Sigmoid colon (tissue), 7 donors: ENCODE results near the gene SMC1B. TPM values are rescaled to one million over a fixed set of nuclear protein-coding genes. Genes with fewer than 3 reads are reported as not detected.
"Not testable (repeated sequence)": the region's sequence is repeated elsewhere in the genome, so short reads cannot be mapped to it uniquely, and the experiment has no call there.

Source experiments
- DNase-seq: peaks from one replicate; pipeline ENCODE4 v3.0.0-alpha.2; 2019
- H3K27ac ChIP-seq, 4 donors: fragments of 200-600 bp; sonication (generic); one replicate each; pipeline ENCODE4 v1.5.1; 2016 to 2019; ENCODE audit warnings: mild to moderate bottlenecking in 1 of 4
- H3K27me3 ChIP-seq, 3 donors: fragments of 200-600 bp; sonication (generic); one replicate each; pipeline ENCODE4 v1.5.1; 2019; ENCODE audit warnings: mild to moderate bottlenecking in 1 of 3
- H3K36me3 ChIP-seq, 4 donors: fragments of 200-600 bp; sonication (generic); one replicate each; pipeline ENCODE4 v1.5.1; 2016 to 2019
- H3K4me1 ChIP-seq, 4 donors: fragments of 200-600 bp; sonication (generic); one replicate each; pipeline ENCODE4 v1.5.1; 2017 to 2019
- H3K4me3 ChIP-seq, 4 donors: fragments of 200-600 bp; sonication (generic); one replicate each; pipeline ENCODE4 v1.5.1; 2017 to 2019; ENCODE audit warnings: mild to moderate bottlenecking in 2 of 4, moderate library complexity in 1 of 4
- H3K9me3 ChIP-seq, 4 donors: fragments of 200-600 bp in 3 of 4; sonication (generic) in 3 of 4; one replicate each; pipeline versions ENCODE4 v1.5.1 to v1.6.1; 2013 to 2019
- CTCF ChIP-seq, 4 experiments: fragments of 450-650 bp in 3 of 4; fragments of 200-600 bp in 1 of 4; IDR thresholded peaks; one replicate each; pipeline ENCODE4 v1.5.1; 2016 to 2019; ENCODE audit warnings: antibody characterized with exemption in 4 of 4, mild to moderate bottlenecking in 3 of 4, moderate library complexity in 2 of 4
- EP300 ChIP-seq, 4 donors: sonication (generic); formaldehyde crosslinking; IDR thresholded peaks; one replicate each; pipeline ENCODE4 v1.6.1; 2017; ENCODE audit warnings: antibody characterized with exemption in 4 of 4
- POLR2A ChIP-seq, 2 donors: fragments of 450-650 bp; IDR thresholded peaks; one replicate each; pipeline ENCODE4 v1.6.1; 2016; ENCODE audit warnings: antibody characterized with exemption in 2 of 2, mild to moderate bottlenecking in 2 of 2, moderate library complexity in 2 of 2
- POLR2AphosphoS5 ChIP-seq, 4 donors: sonication (generic); formaldehyde crosslinking; IDR thresholded peaks; one replicate each; pipeline ENCODE4 v1.6.1; 2017; ENCODE audit warnings: antibody characterized with exemption in 4 of 4
- WGBS, 2 donors: extraction: QIAGEN DNeasy Blood & Tissue Kit; methylation state at CpG; one replicate each; pipeline ENCODE4 v1.1.7; 2013; 5-methylcytosine and 5-hydroxymethylcytosine counted together
- intact Hi-C: fragments of 100-400 bp; cut with DNase I; formaldehyde crosslinking; loops from one replicate; pipeline ENCODE4 v1.15.1; 2023
- polyA plus RNA-seq, 3 donors: library from polyadenylated mRNA; stranded (reverse); fragments of 200-250 nt; gene quantifications; one replicate each; pipeline ENCODE4 v1.2.3, GENCODE V29; 2013
- total RNA-seq, 4 donors: library from RNA; depleted of rRNA; stranded (reverse); fragments of >200 nt; gene quantifications; one replicate each; pipeline ENCODE4 v1.1.0, GENCODE V29; 2016
- donor health status: healthy with polysubstance abuse.
- donor health status: Bipolar disorder and iron deficiency.
- donor health status: healthy.

SMC1B gene
- total and polyA plus RNA-seq, 7 donors, result 0.07 TPM; not detected in 6

- Histone ChIP-seq H3K4me3 (no peak overlapping the region), H3K27ac (no peak overlapping the region), H3K4me1 (no peaks in the 10 kb centered on the region), H3K36me3 (no peaks in the 10 kb centered on the region), H3K9me3 (no peaks in the 10 kb centered on the region), H3K27me3 (no peaks in the 10 kb centered on the region)
- TF ChIP-seq CTCF (IDR thresholded peaks at IDR 0.05) (no peak), POLR2AphosphoS5 (IDR thresholded peaks at IDR 0.05) (no peak), POLR2A (IDR thresholded peaks at IDR 0.05) (no peak), EP300 (IDR thresholded peaks at IDR 0.05) (no peak)
- WGBS, 2 donors, result 95 to 98% methylated on average over 1 of the region's 1 CpG
- intact Hi-C loops, result no loop called here
- no peak for DNase-seq
Measured at GRCh38 chr22:45357490-45357889, 55.9 kb downstream of the SMC1B start.

GRCh38 chr22:45353786-45354185 lies 59.6 kb downstream of the SMC1B start:
- H3K27me3 ChIP-seq, result no peaks in the 10 kb centered on the region
- intact Hi-C loops, result no loop called here
- H3K4me3 ChIP-seq, result no peak overlapping the region
- no peak for TF ChIP-seq POLR2AphosphoS5 (IDR thresholded peaks at IDR 0.05)
- TF ChIP-seq POLR2A (IDR thresholded peaks at IDR 0.05), result no peak
- H3K27ac ChIP-seq, result no peak overlapping the region
- no peaks in the 10 kb centered on the region for H3K9me3 ChIP-seq
- no peak for DNase-seq
- H3K36me3 ChIP-seq, result no peaks in the 10 kb centered on the region
- H3K4me1 ChIP-seq, result no peaks in the 10 kb centered on the region
- 89 to 96% methylated on average over 5 of the region's 5 CpGs for WGBS, 2 donors

- H3K27ac ChIP-seq, H3K27me3 ChIP-seq, H3K4me1 ChIP-seq, H3K36me3 ChIP-seq, H3K9me3 ChIP-seq, H3K4me3 ChIP-seq, DNase-seq, intact Hi-C loops: not testable (repeated sequence)
- WGBS, 2 donors, result 82 to 86% methylated on average over 5 of the region's 5 CpGs
Measured at GRCh38 chr22:45352757-45353156, 60.6 kb downstream of the SMC1B start.

GRCh38 chr22:45351956-45352355 lies 61.4 kb downstream of the SMC1B start:
- intact Hi-C loops, result no loop called here
- Histone ChIP-seq H3K27me3 (no peaks in the 10 kb centered on the region), H3K4me3 (no peak overlapping the region), H3K27ac (no peak overlapping the region), H3K9me3 (no peaks in the 10 kb centered on the region), H3K4me1 (no peaks in the 10 kb centered on the region), H3K36me3 (no peaks in the 10 kb centered on the region)
- TF ChIP-seq POLR2A (IDR thresholded peaks at IDR 0.05) (no peak), POLR2AphosphoS5 (IDR thresholded peaks at IDR 0.05) (no peak), CTCF (IDR thresholded peaks at IDR 0.05) (no peak), EP300 (IDR thresholded peaks at IDR 0.05) (no peak)
- no peak for DNase-seq
- 96 to 98% methylated on average over 1 of the region's 1 CpG for WGBS, 2 donors

GRCh38 chr22:45349916-45350315 lies 63.5 kb downstream of the SMC1B start:
- H3K27me3 ChIP-seq, result no peaks in the 10 kb centered on the region
- 95% methylated on average over 3 of the region's 3 CpGs for WGBS, 2 donors
- no peak overlapping the region for H3K27ac ChIP-seq
- H3K4me3 ChIP-seq, result no peak overlapping the region
- no peak for DNase-seq
- intact Hi-C loops, result no loop called here
- peaks cover 0 to 5% (median 0%) of the 10 kb centered on the region in 4 donors for H3K36me3 ChIP-seq
- H3K9me3 ChIP-seq, result no peaks in the 10 kb centered on the region
- no peaks in the 10 kb centered on the region for H3K4me1 ChIP-seq
- no peak for TF ChIP-seq CTCF (IDR thresholded peaks at IDR 0.05)
- no peak for TF ChIP-seq POLR2AphosphoS5 (IDR thresholded peaks at IDR 0.05)
- no peak for TF ChIP-seq POLR2A (IDR thresholded peaks at IDR 0.05)
- TF ChIP-seq EP300 (IDR thresholded peaks at IDR 0.05), result no peak

GRCh38 chr22:45344334-45344733 lies 69.1 kb downstream of the SMC1B start:
- Histone ChIP-seq H3K27ac (no peak overlapping the region), H3K9me3 (no peaks in the 10 kb centered on the region), H3K27me3 (no peaks in the 10 kb centered on the region), H3K4me1 (no peaks in the 10 kb centered on the region), H3K36me3 (peaks cover 0 to 45% (median 19%) of the 10 kb centered on the region in 4 donors), H3K4me3 (no peak overlapping the region)
- TF ChIP-seq CTCF (IDR thresholded peaks at IDR 0.05) (no peak), POLR2AphosphoS5 (IDR thresholded peaks at IDR 0.05) (no peak), EP300 (IDR thresholded peaks at IDR 0.05) (no peak), POLR2A (IDR thresholded peaks at IDR 0.05) (no peak)
- WGBS, 2 donors, result 81 to 84% methylated on average over 5 of the region's 5 CpGs
- intact Hi-C loops, result no loop called here
- DNase-seq, result no peak
